T-helper 2 cell treated with Interferon-gamma antibody and Interleukin-4, amounts not matched to agents 100 ng/mL and 5 ng/mL, for 36 hours (primary cell): ENCODE results near the gene CRACDL. TPM values are rescaled to one million over a fixed set of nuclear protein-coding genes. Genes with fewer than 3 reads are reported as not detected.

Experiments used
- intact Hi-C: fragments of 100-400 bp; cut with micrococcal nuclease; formaldehyde crosslinking; loops from one replicate; pipeline ENCODE4 v1.15.1; 2023
- total RNA-seq: library from RNA; stranded (reverse); gene quantifications from 2 replicates; pipeline ENCODE4 v1.2.3, GENCODE V29; 2022

The CRACDL gene, protein sequence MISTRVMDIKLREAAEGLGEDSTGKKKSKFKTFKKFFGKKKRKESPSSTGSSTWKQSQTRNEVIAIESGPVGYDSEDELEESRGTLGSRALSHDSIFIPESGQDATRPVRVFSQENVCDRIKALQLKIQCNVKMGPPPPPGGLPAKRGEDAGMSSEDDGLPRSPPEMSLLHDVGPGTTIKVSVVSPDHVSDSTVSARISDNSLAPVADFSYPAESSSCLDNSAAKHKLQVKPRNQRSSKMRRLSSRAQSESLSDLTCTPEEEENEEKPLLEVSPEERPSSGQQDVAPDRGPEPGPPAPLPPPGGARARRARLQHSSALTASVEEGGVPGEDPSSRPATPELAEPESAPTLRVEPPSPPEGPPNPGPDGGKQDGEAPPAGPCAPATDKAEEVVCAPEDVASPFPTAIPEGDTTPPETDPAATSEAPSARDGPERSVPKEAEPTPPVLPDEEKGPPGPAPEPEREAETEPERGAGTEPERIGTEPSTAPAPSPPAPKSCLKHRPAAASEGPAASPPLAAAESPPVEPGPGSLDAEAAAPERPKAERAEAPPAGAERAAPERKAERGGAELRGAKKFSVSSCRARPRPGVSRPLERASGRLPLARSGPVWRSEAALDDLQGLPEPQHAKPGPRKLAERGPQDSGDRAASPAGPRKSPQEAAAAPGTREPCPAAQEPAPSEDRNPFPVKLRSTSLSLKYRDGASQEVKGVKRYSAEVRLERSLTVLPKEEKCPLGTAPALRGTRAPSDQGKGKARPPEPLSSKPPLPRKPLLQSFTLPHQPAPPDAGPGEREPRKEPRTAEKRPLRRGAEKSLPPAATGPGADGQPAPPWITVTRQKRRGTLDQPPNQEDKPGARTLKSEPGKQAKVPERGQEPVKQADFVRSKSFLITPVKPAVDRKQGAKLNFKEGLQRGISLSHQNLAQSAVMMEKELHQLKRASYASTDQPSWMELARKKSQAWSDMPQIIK
- 0.41 and 0.48 TPM in 2 replicates for total RNA-seq

DNA sequence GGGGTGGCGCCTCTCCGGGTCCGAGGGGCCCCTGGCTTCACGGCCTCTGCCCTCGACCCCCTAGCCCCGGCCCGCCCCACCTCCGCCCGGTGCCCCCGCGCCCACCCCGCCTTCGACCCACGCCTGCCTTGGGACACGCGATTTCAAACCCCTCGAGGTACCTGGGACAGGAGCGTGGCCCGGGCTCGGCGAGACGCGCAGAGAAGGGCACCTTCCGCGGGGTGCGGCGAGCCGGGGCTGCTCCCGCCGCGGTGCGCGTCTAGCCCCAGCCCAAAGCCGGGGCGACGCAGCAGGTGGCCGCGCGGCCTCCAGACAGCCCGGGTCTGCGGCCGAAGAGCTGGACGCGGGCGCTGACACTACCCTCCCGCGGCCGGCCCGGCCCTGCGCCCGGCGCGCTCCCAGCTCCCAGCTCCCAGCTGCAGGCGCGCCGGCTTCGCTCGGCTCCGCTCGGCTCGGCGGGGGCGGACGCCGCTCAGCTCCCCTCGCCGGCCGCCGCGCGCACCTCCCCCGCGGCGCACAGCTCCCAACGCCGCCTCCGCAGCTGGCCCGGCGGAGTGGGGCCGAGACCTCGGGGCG lies at the start of gene CRACDL:
TSS of gene CRACDL (minus strand) at position 449 of the 576 bp plus-strand sequence. CDS start 89,425 bp downstream, outside the sequence.
- intact Hi-C loops = no loop called here

DNA sequence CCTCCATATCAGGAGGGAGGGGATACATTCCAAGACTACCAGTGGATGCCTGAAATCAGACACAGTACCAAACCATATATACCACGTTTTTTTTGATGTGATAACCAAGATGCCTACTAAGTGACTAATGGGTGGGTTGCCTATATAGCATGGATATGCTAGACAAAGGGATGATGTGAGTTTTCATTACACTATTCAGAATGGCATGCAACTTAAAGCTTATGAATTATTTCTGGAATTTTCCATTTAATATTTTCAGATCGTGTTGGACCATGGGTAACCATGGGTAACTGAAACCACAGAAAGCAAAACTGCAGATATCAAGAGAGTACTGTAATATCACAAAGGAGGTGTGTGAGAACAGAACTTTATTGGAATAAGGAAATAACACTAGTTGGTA lies 39.6 kb upstream of the CRACDL start:
- intact Hi-C loops = no loop called here

DNA sequence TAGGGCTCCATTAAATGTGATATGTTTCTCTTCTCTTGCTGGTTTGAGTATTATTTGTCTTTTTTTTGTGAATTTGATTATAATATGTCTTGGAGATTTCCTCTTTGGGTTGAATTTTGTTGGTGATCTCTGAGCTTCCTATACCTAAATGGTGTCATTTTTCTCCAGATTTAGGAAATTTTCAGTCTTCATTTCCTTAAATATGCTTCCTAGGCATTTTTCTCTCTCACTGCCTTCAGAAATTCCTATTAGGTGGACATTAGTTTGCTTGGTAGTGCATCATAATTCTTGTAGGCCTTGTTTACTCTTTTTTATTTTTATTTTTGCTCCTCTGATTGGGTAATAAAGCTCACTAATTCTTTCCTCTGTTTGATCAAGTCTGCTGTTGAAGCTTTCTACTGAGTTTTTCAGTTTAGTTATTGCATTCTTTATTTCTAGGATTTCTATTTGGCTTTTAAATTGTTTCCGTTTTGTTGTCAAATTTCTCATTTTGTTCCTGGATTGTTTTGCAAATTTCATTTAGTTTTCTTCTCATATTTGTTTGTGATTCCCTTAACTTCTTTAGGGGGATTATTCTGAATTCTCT lies 36.6 kb upstream of the CRACDL start:
- intact Hi-C loops = no loop called here

DNA sequence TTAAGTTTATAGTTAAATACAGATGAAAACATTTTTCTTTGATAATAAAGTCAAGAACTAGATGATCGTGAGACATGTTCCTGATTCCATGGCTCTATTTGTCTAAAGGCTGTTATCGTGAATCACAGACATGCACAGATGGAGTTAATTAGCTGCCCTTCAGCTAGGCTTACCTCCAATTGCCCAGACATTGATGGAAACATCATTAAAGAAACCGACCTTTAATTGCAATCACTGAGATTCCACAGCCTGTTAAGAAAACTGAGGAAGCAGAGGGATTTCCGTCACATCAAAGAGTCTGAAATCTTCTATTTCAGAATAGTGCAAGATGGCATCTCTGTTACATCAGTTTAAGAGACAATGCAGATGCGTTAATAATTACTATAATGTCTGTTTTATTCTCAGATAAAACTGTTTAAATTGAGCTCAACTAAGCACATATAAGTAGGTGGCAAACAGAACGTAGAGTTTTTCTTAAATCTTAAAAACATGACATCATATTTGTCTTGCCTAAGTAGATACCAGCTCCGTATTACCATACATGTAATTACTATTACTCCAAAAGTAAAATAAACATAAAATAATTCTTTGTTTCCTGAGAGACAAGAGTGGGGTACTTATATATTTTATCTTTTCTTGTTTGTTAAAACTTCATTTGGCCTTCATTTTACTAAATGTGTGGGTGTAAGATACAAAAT lies 23.9 kb upstream of the CRACDL start:
- intact Hi-C loops = no loop called here

DNA sequence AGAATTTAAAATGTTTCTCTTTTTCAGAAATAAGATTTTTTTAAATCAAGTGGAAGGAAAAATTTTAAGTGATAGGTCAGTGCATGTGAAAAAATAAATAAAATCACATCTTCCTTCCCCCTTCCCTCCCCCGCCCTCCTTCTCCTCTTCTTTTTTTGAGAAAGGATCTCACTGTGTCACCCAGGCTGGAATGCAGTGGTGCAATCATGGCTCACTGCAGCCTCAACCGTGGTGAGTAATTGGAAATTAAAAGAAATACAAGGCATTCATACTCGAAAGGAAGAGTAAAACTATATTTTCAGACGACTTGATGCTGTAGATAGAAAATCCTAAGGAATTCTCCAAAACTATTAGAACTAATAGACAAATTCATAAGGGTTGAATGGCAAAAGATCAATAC lies 16.9 kb upstream of the CRACDL start:
- intact Hi-C loops = no loop called here

DNA sequence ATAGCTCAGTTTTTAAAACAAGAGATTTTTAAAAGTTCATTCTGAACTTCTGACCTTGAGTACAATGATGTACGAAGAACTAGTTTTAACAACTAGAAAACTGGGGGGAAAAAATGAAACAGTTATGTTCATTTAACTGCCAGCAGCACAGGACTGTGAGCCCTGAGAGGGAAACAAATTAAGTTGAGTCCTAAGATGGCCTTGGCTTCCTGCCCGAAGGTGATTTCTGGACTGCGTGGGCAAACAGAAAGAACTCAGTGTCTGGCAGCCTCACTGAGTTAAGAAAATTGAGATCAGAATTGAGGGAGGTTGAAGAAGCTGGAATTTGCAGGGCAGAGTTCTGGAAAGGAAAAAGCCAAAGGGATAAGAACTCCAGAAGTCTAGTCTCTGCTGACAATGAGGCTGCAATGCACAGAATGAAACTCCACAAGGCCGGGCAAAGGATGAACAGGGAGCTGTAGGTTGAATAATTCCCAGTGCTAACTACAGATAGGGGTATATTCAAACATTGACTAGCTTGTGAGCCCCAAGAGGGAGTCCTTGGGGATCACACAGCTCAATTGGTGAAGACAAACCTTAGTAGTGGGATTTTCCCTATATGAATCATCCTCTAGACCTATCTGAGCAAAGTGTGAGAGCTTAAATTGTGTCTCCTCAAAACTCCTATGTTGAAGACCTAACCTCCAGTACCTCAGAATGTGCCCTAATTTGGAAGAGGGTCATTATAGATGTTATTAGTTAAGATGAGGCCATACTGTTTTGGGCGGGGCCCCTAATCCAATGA lies 13.1 kb upstream of the CRACDL start:
- intact Hi-C loops = no loop called here

DNA sequence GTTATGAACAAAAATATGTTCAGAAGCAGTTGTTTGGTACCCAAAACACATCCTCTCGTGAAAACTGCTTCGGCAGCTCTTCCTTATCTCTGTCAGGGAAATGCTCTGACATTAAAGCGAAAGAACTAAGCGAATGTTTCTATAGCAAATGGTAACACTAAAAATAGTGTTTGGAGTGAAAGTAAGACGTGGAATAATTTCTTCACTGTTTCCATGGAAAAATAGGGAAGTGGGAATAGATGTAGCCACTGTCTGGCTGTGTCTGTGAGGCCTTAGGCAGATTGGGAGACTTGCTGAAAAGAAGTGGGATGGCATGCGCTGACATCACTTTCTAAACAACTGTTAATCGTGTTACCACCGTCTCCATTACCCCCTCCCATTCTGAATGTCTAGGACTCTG lies 11.5 kb upstream of the CRACDL start:
- intact Hi-C loops = no loop called here

DNA sequence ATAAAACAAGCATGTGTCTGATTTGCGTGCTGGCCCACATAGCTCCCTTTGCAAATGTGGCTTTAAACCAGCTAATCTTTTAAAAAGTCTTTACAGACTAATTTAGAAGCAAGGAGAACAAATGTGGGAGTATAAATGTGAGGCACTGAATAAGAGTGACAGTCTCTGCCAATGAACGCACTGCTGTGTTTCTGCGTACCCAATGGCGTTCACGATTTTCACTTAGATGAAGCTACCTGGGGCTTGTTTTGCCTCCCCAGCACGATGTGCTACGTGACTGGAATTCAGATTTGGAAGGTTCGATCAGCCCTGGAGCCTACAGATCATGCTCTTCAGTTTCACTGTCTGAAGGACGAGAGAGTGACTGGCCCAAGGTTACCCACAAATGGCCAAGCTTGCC lies 10.8 kb upstream of the CRACDL start:
- intact Hi-C loops = no loop called here

DNA sequence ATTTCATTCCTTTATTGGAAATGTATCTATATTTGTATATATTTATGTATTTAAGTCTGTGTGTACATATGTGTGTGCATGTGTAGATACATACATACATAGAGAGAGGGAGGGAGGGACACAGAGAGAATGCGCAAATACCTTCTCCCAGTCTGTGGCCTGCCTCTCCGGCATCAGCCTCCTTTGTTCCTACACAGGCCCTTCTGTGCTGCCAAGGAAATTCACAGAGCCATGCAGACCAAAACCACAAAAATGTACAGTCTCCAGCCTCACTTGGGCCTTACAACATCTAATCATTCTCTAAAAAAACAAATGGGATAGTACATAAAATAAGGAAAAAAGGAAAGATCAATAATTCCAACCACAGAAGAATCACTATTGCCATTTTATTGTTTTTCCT lies 8.8 kb upstream of the CRACDL start:
- intact Hi-C loops = no loop called here

DNA sequence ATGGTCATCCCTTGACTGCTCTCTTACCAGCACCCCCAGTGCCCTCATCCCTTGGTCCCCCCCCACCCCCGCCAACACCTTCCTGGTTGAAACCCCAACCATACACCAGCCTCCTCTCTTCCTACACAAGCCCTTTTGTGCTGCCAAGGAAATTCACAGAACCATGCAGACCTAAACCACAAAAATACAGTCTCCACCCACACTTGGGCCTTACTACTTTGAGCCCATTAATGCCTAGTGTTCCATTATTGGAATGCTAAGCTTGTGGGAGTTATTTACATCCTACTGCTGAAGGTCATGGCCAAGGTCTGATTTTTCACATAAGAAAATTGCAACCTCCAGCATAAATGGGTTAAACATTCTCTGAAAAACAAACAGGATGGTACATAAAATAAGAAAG lies 4.1 kb upstream of the CRACDL start:
- intact Hi-C loops = no loop called here

DNA sequence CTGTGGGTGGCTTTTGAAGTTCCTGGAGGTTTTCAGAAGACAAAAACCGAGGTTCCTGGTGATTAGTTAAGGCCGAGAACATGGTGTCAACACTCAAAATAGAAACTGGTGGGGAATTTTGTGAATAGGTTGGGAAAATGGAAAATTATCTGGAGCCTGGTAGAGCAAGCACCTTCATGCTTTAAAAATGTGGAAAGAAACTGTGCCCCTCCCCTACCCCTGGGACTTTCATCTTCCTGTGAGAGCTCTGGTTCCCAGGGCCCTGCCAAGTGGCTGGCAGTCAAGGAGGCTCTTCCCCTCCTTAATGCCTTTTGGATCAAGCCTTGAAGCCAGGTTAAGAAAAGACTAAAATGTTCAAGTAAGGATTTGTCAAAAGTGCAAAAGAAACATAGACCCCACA lies 1.9 kb upstream of the CRACDL start:
- intact Hi-C loops = no loop called here

DNA sequence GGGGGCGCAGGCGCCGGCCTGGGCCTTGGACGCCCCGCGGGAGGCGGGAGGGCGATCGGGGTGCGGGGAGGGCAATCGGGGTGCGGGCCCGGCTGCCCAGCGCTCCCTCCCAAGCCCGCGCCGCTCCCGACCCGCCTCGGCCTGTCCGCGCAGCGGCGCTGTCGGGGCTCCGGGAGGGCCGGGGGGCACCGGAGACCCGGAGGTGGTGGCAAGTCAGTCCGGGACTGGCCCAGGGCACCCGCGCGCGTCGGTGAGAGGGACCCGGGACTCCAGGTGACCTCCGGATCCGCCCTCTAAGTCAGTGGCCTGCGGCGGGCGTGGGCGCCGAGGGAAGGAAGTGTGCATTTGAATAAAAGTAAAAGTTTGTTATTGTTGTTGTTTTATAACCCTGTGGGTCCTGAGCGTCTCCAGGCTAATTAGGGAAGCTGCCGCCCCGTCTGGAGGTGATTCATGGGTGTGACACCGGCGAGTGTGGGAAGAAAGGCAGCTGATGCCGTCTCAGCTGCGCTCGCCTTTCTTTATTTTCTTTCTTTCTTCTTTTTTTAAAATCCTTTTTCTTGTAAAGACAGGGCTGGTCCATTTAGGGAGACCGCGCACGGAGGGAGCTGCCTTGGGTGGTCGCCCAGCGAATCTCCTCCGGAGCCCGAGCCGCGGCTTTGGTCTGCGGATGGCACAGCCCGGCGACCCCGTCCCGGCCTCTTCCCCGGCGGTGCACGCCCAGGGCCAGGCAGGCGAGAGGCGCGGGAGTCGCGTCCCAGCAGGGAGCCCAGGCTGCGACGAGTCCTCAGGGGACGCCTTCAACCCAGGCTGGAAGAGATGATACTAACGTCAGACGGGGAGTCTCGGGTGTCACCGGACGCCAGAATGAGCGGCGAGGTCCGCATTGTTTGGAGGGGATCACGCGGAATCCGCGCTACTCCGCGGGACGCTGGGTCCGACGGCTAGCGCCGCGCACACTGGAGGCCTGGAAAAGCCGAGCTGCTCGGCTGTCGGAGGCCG lies 627 bp upstream of the CRACDL start:
- intact Hi-C loops = no loop called here

DNA sequence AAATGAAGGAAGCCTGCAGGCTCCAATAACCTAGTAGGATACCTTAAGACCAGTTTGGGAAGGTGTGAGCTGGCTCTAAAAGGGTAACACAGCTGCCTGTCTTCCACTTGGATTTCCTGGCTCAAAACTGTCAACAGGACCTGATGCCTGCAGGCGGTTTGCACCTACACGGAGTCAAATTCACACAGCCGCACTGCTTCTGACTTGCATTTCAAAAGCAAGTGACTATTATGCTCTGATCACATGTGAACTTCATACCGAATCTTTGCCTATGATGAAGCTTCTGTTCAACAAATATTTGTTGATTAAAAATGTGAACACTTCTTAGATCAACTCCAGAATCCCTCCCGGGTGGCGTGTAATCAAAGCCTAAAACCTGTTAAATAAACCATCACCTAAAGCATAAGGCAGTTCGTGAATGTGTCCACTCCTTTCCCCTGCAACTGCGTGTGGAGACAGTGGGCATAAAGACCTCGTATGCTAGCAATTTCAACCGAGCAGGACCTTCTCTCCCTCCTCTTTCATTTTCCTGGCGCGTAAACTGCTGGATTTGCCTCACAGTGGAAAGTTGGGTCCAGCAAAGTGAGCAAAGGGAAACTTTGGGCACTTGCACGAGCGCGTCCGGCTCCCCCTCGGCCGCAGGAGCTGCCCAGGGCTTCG lies 784 bp downstream of the CRACDL start:
- intact Hi-C loops = no loop called here

DNA sequence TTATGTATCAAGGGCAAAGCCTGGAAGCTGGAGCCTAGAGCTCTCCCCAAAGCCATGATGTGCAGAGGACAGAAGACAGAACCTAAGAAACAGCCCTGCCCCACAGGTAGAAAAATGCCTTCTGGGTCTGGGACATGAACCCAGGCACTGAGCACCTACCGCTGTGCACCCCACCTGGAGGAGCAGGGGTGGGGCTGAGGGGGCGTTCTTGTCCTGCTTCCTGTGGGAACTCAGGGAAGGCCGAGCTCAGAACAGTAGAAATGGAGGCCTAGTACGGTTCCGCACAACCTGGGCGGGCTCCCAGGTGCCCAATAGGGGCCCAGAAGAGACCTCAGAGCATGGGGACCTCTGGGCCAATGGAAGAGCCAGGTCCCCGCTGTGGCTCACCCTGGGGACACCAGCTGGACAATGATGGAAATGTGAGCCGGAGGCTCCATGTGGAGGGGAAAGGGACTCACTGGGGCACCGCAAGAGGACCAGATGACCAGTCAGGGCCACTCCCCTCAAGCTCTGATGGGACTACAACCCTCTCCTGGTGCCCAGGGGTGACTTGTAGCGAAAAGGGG lies 3.2 kb downstream of the CRACDL start:
- intact Hi-C loops = no loop called here

DNA sequence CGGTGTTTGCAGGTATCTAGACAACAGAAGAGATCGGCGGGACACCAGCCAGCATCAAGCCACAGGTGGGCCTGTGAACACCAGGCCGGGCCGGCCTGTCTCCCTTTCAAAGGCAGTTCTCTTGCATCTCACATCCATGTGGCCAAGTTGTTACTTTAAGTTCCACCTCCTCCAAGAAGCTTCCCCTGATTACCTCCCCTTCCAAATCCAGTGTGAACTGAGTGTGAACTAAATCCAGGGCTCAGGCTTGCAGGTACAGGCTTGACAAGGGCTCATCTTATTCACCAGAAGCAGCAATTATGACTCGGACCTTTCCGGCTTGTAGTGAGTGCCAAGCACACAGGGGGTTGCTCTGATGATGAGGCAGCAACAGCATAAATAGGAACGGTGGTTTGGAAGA lies 3.9 kb downstream of the CRACDL start:
- intact Hi-C loops = no loop called here

DNA sequence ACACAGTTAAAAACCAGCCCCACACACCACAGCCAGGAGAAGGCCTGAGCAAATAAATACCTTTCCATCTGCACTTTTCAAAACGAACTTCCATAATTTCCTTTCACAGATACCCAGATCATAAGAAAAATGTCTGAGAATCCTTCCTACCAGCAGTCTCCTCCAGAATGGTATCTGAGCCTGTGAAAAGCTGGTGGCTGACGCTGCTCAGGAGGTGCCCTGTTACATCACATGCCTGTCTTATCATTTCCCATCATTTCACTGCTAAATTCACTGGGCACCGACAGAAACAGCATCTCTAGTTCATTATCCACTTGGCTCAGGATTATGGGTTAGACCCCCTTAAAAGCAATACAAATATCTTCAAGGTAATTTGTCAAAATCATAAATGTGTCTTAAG lies 4.4 kb downstream of the CRACDL start:
- intact Hi-C loops = no loop called here

DNA sequence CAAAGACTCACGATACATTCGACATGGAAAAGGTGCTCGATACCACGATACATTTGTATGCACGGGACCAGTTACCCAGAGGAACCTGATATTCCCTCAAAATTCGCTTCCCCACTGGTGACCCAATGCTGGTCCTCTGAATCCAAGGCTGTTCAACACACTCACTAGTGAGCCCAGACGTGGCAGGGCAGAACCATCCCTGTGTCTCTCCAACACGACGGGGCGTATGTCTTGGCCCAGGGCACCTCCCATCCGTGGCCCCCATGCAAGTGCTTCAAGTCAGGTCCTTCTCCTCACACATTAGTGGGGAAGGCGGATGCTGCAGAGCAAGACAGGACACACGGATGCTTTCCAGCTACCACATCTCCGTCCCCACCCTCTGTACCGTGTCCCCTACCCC lies 6.1 kb downstream of the CRACDL start:
- intact Hi-C loops = no loop called here

DNA sequence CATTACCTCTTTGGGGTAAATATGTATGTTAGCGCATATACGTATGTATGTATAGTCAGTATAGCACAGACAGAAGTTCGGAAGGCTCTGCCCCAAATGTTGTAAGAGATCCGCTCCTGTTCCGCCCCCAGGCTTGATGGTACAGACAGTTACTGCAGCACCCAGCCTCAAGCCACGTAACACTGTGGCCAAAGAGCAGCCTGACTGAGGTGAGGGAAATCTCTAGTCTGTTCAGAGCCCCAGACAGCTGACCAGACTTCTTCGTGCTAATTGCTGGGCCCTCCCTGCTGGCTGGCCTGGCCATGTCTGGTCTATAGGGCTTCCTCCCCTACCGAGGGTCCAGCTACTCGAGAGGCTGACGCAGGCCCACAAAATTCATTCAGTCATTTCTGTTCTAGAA lies 7.8 kb downstream of the CRACDL start:
- intact Hi-C loops = no loop called here
